Neutrophil (primary cell): ENCODE measurements around the gene RRAGD.
A peak's percentile ranks its signal among the peaks of the same experiment; 100 is the strongest.
"Not testable (repeated sequence)": the region's sequence is repeated elsewhere in the genome, so short reads cannot be mapped to it uniquely, and the experiment has no call there.

ENCODE experiments used
- H3K27ac ChIP-seq: fragments of 200-600 bp; sonication (generic); 2 replicates; pipeline ENCODE4 v1.5.1; 2016; ENCODE audit warnings: mild to moderate bottlenecking, moderate library complexity
- H3K27me3 ChIP-seq: fragments of 200-600 bp; sonication (generic); 2 replicates; pipeline ENCODE4 v1.6.0; 2016; ENCODE audit warnings: mild to moderate bottlenecking
- H3K36me3 ChIP-seq: fragments of 200-600 bp; sonication (generic); 2 replicates; pipeline ENCODE4 v1.5.1; 2017
- H3K4me1 ChIP-seq, 2 experiments: fragments of 200-600 bp in 1 of 2; sonication (generic) in 1 of 2; 1 replicate in 1 of 2; 2 replicates in 1 of 2; pipeline versions ENCODE4 v1.5.1 to v1.6.1; 2013 to 2016; ENCODE audit warnings: low read depth in 1 of 2, low read length in 1 of 2, mild to moderate bottlenecking in 1 of 2, moderate library complexity in 1 of 2; ENCODE audit not compliant: control insufficient read depth in 1 of 2, insufficient read depth in 1 of 2
- H3K4me3 ChIP-seq, 2 experiments: fragments of 200-600 bp in 1 of 2; sonication (generic) in 1 of 2; 1 replicate in 1 of 2; 2 replicates in 1 of 2; pipeline ENCODE4 v1.5.1; 2013 to 2016; ENCODE audit warnings: low read depth in 1 of 2, low read length in 1 of 2, mild to moderate bottlenecking in 1 of 2, moderate library complexity in 1 of 2
- H3K9me3 ChIP-seq: fragments of 200-600 bp; sonication (generic); 2 replicates; pipeline ENCODE4 v1.5.1; 2016
- TF ChIP-seq, protein P1 (sequence below): fragments of 200-600 bp; sonication (generic); IDR thresholded peaks from 2 replicates; pipeline ENCODE4 v1.5.1; 2016; ENCODE audit warnings: antibody characterized with exemption

Gene RRAGD

DNA sequence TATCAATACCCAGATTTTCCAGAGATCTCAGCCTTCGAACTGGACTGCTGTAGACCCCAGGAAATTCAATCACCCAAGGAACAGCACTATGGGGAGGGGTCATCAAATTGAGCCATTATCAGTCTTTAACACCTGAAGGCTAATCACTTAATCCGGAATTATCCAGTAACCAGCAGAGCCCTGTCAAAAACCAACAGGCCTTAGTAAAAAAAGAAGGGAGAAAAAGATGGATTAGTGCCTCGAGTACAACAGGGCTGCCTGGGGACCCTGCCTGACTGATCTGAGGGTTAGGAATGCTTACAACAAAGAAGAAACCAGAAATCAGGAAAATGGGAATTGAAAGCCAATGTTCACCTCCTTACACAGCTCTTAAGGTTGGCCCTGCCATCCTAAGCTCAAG, 7.6 kb downstream of the RRAGD start:
- Histone ChIP-seq H3K4me3 (no peak overlapping the region), H3K4me1 (peaks cover 91 to 99% of the 10 kb centered on the region in 2 experiments), H3K27me3 (no peaks in the 10 kb centered on the region), H3K36me3 (no peaks in the 10 kb centered on the region), H3K9me3 (no peaks in the 10 kb centered on the region), H3K27ac (peak overlapping the region; percentile 62)
- TF ChIP-seq, protein P1, sequence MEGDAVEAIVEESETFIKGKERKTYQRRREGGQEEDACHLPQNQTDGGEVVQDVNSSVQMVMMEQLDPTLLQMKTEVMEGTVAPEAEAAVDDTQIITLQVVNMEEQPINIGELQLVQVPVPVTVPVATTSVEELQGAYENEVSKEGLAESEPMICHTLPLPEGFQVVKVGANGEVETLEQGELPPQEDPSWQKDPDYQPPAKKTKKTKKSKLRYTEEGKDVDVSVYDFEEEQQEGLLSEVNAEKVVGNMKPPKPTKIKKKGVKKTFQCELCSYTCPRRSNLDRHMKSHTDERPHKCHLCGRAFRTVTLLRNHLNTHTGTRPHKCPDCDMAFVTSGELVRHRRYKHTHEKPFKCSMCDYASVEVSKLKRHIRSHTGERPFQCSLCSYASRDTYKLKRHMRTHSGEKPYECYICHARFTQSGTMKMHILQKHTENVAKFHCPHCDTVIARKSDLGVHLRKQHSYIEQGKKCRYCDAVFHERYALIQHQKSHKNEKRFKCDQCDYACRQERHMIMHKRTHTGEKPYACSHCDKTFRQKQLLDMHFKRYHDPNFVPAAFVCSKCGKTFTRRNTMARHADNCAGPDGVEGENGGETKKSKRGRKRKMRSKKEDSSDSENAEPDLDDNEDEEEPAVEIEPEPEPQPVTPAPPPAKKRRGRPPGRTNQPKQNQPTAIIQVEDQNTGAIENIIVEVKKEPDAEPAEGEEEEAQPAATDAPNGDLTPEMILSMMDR: no peak

DNA sequence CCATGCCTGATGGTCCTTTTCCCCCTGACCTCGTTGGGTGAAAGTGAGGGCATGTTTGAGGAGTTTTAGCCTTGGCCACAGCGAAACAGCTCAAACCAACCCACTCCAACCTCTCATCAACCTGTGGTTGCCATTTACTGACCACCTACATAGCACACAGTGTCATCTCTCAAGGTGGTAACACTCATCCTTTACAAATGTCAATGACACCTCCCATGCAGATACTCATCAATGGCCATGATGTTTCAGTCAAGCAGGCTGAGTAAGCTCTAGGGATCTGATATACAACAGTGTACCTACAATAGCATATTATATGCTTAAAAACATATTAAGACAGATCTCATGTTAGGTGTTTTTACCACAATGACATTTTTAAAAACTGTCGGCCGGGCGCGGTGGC, 9.3 kb downstream of the RRAGD start:
- H3K27ac ChIP-seq: peak overlapping the region; percentile 78
- H3K27me3 ChIP-seq: no peaks in the 10 kb centered on the region
- no peaks in the 10 kb centered on the region for H3K36me3 ChIP-seq
- no peaks in the 10 kb centered on the region for H3K9me3 ChIP-seq
- H3K4me1 ChIP-seq: peaks cover 90 to 99% of the 10 kb centered on the region in 2 experiments
- no peak overlapping the region for H3K4me3 ChIP-seq
- TF ChIP-seq, protein P1: no peak

DNA sequence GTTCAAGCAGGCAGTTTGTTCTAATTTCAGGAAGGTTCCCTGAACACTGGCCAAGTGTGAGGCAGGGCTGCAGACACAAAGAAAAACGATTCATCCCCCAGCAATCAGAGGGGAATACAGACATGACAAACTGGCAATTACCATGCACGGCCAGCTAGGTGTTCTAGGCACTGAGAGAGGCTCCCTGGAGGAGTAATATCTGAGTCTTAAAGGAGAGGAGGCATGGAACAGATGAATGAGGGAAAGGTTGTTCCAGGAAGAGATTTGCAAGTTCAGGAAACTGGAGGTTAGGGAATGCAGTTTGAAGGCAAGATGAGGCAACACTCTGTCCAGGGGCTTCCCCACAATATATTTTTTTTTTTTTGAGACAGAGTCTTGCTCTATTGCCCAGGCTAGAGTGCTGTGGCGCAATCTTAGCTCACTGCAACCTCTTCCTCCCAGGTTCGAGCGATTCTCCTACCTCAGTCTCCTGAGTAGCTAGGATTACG, 11.1 kb downstream of the RRAGD start:
- H3K4me1 ChIP-seq: peaks cover 72 to 84% of the 10 kb centered on the region in 2 experiments
- H3K4me3 ChIP-seq: peak overlapping the region; percentile 27 to 34
- no peaks in the 10 kb centered on the region for H3K27me3 ChIP-seq
- peak overlapping the region; percentile 78 for H3K27ac ChIP-seq
- TF ChIP-seq, protein P1: no peak
- no peaks in the 10 kb centered on the region for H3K9me3 ChIP-seq
- no peaks in the 10 kb centered on the region for H3K36me3 ChIP-seq

DNA sequence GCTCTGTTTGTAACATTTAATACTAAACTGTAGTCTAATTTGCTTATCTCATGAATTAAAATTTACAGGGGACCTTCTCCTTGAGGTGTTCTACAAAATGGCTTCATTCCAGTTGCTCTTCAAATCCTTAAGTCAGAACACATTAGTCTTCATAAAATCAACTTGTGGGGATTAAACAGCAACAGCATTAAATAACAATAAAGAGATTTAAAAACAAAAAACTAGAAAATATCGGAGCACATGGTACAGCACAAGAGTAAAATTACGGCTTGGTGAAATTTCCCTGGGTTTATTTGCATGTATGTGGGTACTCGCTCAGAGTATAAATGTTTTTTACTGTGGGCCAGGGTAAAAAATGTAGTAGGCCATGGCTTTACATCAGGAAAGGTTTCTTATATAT, 12.0 kb downstream of the RRAGD start:
- peak overlapping the region; percentile 78 for H3K27ac ChIP-seq
- H3K27me3 ChIP-seq: no peaks in the 10 kb centered on the region
- no peaks in the 10 kb centered on the region for H3K9me3 ChIP-seq
- TF ChIP-seq, protein P1: no peak
- peaks cover 63 to 74% of the 10 kb centered on the region in 2 experiments for H3K4me1 ChIP-seq
- H3K4me3 ChIP-seq: no peak overlapping the region
- H3K36me3 ChIP-seq: no peaks in the 10 kb centered on the region

DNA sequence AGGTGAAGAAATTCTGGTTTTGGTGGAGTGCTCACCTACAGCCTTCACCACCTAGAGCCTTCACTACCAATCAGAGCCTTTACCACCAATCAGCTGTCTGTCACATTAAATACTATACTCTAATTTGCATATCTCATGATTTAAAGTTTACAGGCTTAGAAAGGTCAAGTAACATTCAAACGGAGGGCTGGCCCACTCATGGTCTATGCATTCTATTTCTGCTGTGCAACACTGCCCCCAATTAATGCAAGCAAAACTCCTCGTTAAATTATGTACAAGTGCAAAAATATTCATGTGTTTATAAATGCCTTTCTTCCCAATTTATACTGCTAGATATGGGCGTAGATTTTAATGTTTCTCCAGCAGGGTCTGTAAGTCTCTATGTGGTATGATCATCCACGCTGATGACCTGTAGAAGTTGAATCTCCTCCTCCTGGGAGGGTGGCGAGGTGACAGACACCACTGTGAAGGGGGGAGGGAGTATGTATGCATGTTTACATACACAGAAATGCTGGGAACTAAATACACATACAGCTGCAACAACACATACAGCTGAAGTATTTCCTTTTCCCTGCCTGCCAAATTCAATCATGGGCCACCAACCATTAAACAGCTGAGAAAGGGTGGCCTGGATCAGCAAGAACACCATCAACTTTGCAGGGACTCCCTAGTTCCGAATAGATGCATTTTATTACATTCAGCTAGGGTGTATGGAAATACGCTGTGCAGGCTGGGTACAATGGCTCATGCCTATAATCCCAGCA, 13.1 kb downstream of the RRAGD start:
- Histone ChIP-seq H3K9me3 (no peaks in the 10 kb centered on the region), H3K27ac (peak overlapping the region; percentile 50), H3K36me3 (no peaks in the 10 kb centered on the region), H3K4me3 (no peak overlapping the region), H3K27me3 (no peaks in the 10 kb centered on the region), H3K4me1 (peaks cover 54 to 71% of the 10 kb centered on the region in 2 experiments)
- TF ChIP-seq, protein P1: no peak

DNA sequence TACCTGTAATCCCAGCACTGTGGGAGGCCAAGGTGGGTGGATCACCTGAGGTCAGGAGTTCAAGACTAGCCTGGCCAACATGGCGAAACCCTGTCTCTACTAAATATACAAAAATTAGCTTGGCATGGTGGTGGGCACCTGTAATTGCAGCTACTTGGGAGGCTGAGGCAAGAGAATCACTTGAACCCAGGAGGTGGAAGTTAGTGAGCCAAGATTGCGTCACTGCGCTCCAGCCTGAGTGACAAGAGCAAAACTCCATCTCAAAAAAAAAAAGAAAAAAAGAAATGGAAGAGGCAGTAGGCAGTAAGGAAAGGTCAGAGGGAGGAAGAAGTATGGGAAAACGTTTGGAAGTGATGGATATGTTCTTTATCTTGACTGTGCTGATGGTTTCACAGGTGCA, 14.2 kb downstream of the RRAGD start:
- not testable (repeated sequence) for H3K9me3 ChIP-seq, H3K4me3 ChIP-seq, H3K27me3 ChIP-seq, H3K36me3 ChIP-seq
- peak overlapping the region; percentile 50 for H3K27ac ChIP-seq
- peaks cover 58 to 70% of the 10 kb centered on the region in 2 experiments for H3K4me1 ChIP-seq
